ENCODE results near the gene GJB1. TPM values are rescaled to one million over a fixed set of nuclear protein-coding genes. Genes with fewer than 3 reads are reported as not detected.
A peak's percentile ranks its signal among the peaks of the same experiment; 100 is the strongest.

Gene GJB1
- total RNA-seq, 1 experiment from 2014 or later: not detected

- Histone ChIP-seq H3K36me3 (ENCODE audit: insufficient read depth, low read length) (0 out of 2 replicates have a peak, but pooled peaks cover 3% of the 10 kb centered on the region), H3K4me3 (ENCODE audit: low read length) (peak overlapping the region; percentile 66), H3K27ac (ENCODE audit: low read length) (peak overlapping the region; percentile 88), H4K20me1 (ENCODE audit: insufficient read depth, low read depth, low read length) (no peaks in the 10 kb centered on the region), H3K9ac (ENCODE audit: low read length) (peak overlapping the region; percentile 80), H2AFZ (ENCODE audit: low read length) (no peak overlapping the region), H3K27me3 (ENCODE audit: low read length) (no peaks in the 10 kb centered on the region), H3K9me3 (ENCODE audit: low read length) (no peaks in the 10 kb centered on the region), H3K79me2 (ENCODE audit: low read length) (peaks cover 3% of the 10 kb centered on the region; the same call in 1 of the 2 replicates), H3K9me2 (replicated peaks; ENCODE audit: insufficient read depth, low read length) (no peaks in the 10 kb centered on the region), H3K4me2 (ENCODE audit: low read depth, low read length, poor library complexity, severe bottlenecking) (peak overlapping the region; percentile 83), H3K4me1 (ENCODE audit: low read length) (peaks cover 26% of the 10 kb centered on the region)
- DNase-seq: peak; percentile 96
These were observed 40.9 kb upstream of the GJB1 start for GRCh38 chrX:71181910-71182799.

DNA sequence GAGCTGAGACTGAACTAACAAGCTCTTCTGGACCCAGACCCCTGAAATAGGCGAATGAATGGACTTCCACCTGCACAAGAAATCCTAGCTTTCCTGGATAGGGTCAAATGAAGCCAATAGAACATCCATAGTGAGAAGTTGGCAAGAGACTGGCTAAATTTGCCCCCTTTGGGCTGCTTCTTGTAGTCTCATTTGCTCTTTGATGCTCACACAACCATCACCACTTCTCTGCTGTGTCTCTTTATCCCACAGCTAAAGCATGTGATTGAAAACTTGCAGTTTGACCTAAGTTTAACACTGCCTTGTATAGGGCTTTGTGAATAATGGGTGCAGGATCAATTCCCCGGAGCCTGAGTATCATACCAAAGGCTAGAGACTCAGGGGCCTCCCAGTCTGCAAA lies 40.2 kb upstream of the GJB1 start:
- Histone ChIP-seq H3K36me3 (ENCODE audit: insufficient read depth, low read length) (no peaks in the 10 kb centered on the region), H3K9ac (ENCODE audit: low read length) (peak overlapping the region; percentile 74), H3K4me1 (ENCODE audit: low read length) (peaks cover 26% of the 10 kb centered on the region), H3K79me2 (ENCODE audit: low read length) (peaks cover 3% of the 10 kb centered on the region; the same call in 1 of the 2 replicates), H3K9me2 (replicated peaks; ENCODE audit: insufficient read depth, low read length) (no peaks in the 10 kb centered on the region), H3K9me3 (ENCODE audit: low read length) (no peaks in the 10 kb centered on the region), H3K4me3 (ENCODE audit: low read length) (peak overlapping the region; percentile 64), H3K27me3 (ENCODE audit: low read length) (no peaks in the 10 kb centered on the region), H4K20me1 (ENCODE audit: insufficient read depth, low read depth, low read length) (no peaks in the 10 kb centered on the region), H3K4me2 (ENCODE audit: low read depth, low read length, poor library complexity, severe bottlenecking) (peak overlapping the region; percentile 83), H3K27ac (ENCODE audit: low read length) (peak overlapping the region; percentile 88), H2AFZ (ENCODE audit: low read length) (no peak overlapping the region)
- no peak for DNase-seq

DNA sequence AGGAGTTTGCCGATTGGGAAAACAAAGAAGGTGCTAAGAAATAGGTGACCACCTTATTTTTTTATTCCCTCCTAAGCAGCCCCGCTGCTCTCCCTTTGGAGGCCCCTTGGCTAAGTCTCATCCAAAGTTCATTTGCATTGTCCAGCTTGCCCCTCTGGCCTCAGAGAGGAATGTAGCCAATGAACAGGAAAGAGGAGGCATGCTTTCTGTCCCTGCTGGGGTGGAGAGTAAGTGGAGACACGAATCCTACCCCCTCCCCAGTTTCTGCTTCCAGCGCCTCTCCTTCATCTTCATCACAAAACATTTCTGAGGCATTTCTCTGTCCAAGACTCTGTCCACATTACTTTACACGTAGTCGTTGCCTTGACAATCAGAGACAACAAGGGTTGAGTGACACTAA lies 39.7 kb upstream of the GJB1 start:
- no peaks in the 10 kb centered on the region for H3K9me3 ChIP-seq (ENCODE audit: low read length)
- H3K9me2 ChIP-seq (replicated peaks; ENCODE audit: insufficient read depth, low read length): no peaks in the 10 kb centered on the region
- no peaks in the 10 kb centered on the region for H4K20me1 ChIP-seq (ENCODE audit: insufficient read depth, low read depth, low read length)
- DNase-seq: no peak
- H3K27ac ChIP-seq (ENCODE audit: low read length): peak overlapping the region; percentile 88
- H3K4me3 ChIP-seq (ENCODE audit: low read length): no peak overlapping the region
- peaks cover 3% of the 10 kb centered on the region; the same call in 1 of the 2 replicates for H3K79me2 ChIP-seq (ENCODE audit: low read length)
- no peaks in the 10 kb centered on the region for H3K27me3 ChIP-seq (ENCODE audit: low read length)
- H3K4me2 ChIP-seq (ENCODE audit: low read depth, low read length, poor library complexity, severe bottlenecking): no peak overlapping the region
- H3K36me3 ChIP-seq (ENCODE audit: insufficient read depth, low read length): no peaks in the 10 kb centered on the region
- peaks cover 26% of the 10 kb centered on the region for H3K4me1 ChIP-seq (ENCODE audit: low read length)
- H3K9ac ChIP-seq (ENCODE audit: low read length): no peak overlapping the region
- H2AFZ ChIP-seq (ENCODE audit: low read length): no peak overlapping the region

GRCh38 chrX:71184092-71184491 lies 38.9 kb upstream of the GJB1 start:
- no peaks in the 10 kb centered on the region for H3K27me3 ChIP-seq (ENCODE audit: low read length)
- H3K4me3 ChIP-seq (ENCODE audit: low read length): no peak overlapping the region
- H3K4me2 ChIP-seq (ENCODE audit: low read depth, low read length, poor library complexity, severe bottlenecking): no peak overlapping the region
- H3K27ac ChIP-seq (ENCODE audit: low read length): no peak overlapping the region
- no peak for DNase-seq
- no peaks in the 10 kb centered on the region for H3K9me2 ChIP-seq (replicated peaks; ENCODE audit: insufficient read depth, low read length)
- no peaks in the 10 kb centered on the region for H3K36me3 ChIP-seq (ENCODE audit: insufficient read depth, low read length)
- no peak overlapping the region for H2AFZ ChIP-seq (ENCODE audit: low read length)
- peaks cover 3% of the 10 kb centered on the region; the same call in 1 of the 2 replicates for H3K79me2 ChIP-seq (ENCODE audit: low read length)
- H3K9ac ChIP-seq (ENCODE audit: low read length): no peak overlapping the region
- no peaks in the 10 kb centered on the region for H3K9me3 ChIP-seq (ENCODE audit: low read length)
- H4K20me1 ChIP-seq (ENCODE audit: insufficient read depth, low read depth, low read length): no peaks in the 10 kb centered on the region
- peaks cover 26% of the 10 kb centered on the region for H3K4me1 ChIP-seq (ENCODE audit: low read length)

GRCh38 chrX:71184803-71185495 lies 38.1 kb upstream of the GJB1 start:
- Histone ChIP-seq H3K4me2 (ENCODE audit: low read depth, low read length, poor library complexity, severe bottlenecking) (no peak overlapping the region), H3K27me3 (ENCODE audit: low read length) (no peaks in the 10 kb centered on the region), H4K20me1 (ENCODE audit: insufficient read depth, low read depth, low read length) (no peaks in the 10 kb centered on the region), H3K9me2 (replicated peaks; ENCODE audit: insufficient read depth, low read length) (no peaks in the 10 kb centered on the region), H3K4me3 (ENCODE audit: low read length) (no peak overlapping the region), H3K79me2 (ENCODE audit: low read length) (peaks cover 3% of the 10 kb centered on the region; the same call in 1 of the 2 replicates), H3K36me3 (ENCODE audit: insufficient read depth, low read length) (no peaks in the 10 kb centered on the region), H3K27ac (ENCODE audit: low read length) (no peak overlapping the region), H2AFZ (ENCODE audit: low read length) (no peak overlapping the region), H3K9me3 (ENCODE audit: low read length) (no peaks in the 10 kb centered on the region), H3K4me1 (ENCODE audit: low read length) (peaks cover 26% of the 10 kb centered on the region), H3K9ac (ENCODE audit: low read length) (no peak overlapping the region)
- DNase-seq: no peak

DNA sequence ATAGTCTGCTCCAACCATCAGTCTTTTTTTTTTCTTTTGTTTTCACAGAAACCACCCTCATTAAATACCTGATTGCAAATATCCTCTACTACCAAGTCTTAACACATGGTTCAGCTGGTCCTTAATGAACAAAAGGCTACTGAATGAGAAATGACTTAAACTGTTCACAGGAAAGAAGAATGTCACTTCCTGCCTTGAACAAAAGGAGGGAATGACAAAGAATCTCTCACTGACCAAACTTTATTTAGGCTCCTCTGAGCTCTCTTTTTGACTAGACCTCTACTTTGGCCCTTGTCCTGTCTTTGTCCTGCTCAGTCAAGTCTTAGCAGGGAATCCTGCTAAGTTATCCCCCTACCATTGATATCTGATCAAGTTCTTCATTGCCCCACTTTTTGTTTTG lies 31.8 kb upstream of the GJB1 start:
- Histone ChIP-seq H3K9me3 (ENCODE audit: low read length) (no peaks in the 10 kb centered on the region), H3K36me3 (ENCODE audit: insufficient read depth, low read length) (no peaks in the 10 kb centered on the region), H3K27ac (ENCODE audit: low read length) (no peak overlapping the region), H3K79me2 (ENCODE audit: low read length) (peaks cover 14% of the 10 kb centered on the region), H3K9me2 (replicated peaks; ENCODE audit: insufficient read depth, low read length) (no peaks in the 10 kb centered on the region), H4K20me1 (ENCODE audit: insufficient read depth, low read depth, low read length) (no peaks in the 10 kb centered on the region), H3K9ac (ENCODE audit: low read length) (no peak overlapping the region), H3K4me1 (ENCODE audit: low read length) (peaks cover 4% of the 10 kb centered on the region), H3K4me2 (ENCODE audit: low read depth, low read length, poor library complexity, severe bottlenecking) (no peak overlapping the region), H3K27me3 (ENCODE audit: low read length) (no peaks in the 10 kb centered on the region), H2AFZ (ENCODE audit: low read length) (no peak overlapping the region), H3K4me3 (ENCODE audit: low read length) (no peak overlapping the region)
- DNase-seq: no peak

DNA sequence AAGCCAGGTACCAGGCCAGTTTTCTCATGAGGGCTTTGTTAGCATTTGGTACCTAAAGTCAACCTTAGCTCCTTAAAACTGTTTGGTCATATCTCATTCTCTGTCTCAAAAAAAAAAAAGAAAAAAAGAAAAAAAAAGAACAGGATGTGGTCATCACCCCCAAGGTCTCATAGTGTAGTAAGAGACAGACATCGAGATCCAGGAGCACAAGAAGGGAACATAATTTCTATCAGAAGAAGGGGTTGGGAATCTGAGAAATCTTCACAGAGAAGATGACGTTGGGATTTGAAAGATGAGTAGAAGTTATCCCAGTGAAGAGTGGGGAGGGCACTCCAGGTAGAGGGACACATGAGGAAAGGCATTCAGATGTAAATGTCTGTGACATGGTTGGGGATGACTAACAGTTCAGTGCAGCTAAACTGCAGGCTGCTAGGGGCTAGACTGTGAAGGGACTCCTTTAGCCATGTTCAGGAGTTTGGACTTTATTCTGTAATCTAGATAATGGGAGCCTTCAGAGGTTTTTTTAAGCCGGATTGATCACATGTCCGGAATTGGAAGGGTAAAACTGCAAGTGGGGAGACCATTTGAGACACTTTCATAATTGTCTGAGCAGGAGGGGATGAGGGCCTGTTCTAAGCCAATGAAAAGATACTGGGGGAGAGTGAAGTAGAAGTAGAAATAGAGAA lies 26.9 kb upstream of the GJB1 start:
- no peaks in the 10 kb centered on the region for H3K9me3 ChIP-seq (ENCODE audit: low read length)
- no peaks in the 10 kb centered on the region for H4K20me1 ChIP-seq (ENCODE audit: insufficient read depth, low read depth, low read length)
- H3K9ac ChIP-seq (ENCODE audit: low read length): peak overlapping the region; percentile 63
- no peaks in the 10 kb centered on the region for H3K9me2 ChIP-seq (replicated peaks; ENCODE audit: insufficient read depth, low read length)
- peaks cover 15% of the 10 kb centered on the region for H3K4me1 ChIP-seq (ENCODE audit: low read length)
- H2AFZ ChIP-seq (ENCODE audit: low read length): 0 out of 2 replicates have a peak overlapping the region, but pooled peaks have one; percentile 7
- H3K4me2 ChIP-seq (ENCODE audit: low read depth, low read length, poor library complexity, severe bottlenecking): peak overlapping the region; percentile 70
- H3K4me3 ChIP-seq (ENCODE audit: low read length): peak overlapping the region; percentile 63
- no peaks in the 10 kb centered on the region for H3K36me3 ChIP-seq (ENCODE audit: insufficient read depth, low read length)
- no peaks in the 10 kb centered on the region for H3K27me3 ChIP-seq (ENCODE audit: low read length)
- peak overlapping the region; percentile 26; the same call in 1 of the 2 replicates for H3K27ac ChIP-seq (ENCODE audit: low read length)
- no peak for DNase-seq
- H3K79me2 ChIP-seq (ENCODE audit: low read length): peaks cover 24% of the 10 kb centered on the region

Measured in Karpas-422 (cell line).